K562 (cell line): ENCODE data around the gene BRCC3. TPM values are rescaled to one million over a fixed set of nuclear protein-coding genes. Genes with fewer than 3 reads are reported as not detected.

Source experiments
- ATAC-seq: fragments of 200-7000 bp; cut with Tn5 transposase; 3 replicates; pipeline ENCODE4 v1.9.1; 2020; ENCODE audit warnings: moderate library complexity
- BruUV-seq: library from RNA; stranded (reverse); fragments of 400-500 nt; replicated peaks from 2 replicates; lab custom pipeline; 2021; lab: Mats Ljungman, UMichigan
- CTCF ChIA-PET: fragments of 300-600 bp; formaldehyde crosslinking; extraction: SDS; loops from one replicate; lab custom pipeline; 2021; ENCODE audit warnings: low intra/inter-chr PET ratio; lab: Yijun Ruan, JAX
- POLR2A ChIA-PET: fragments of 300-600, 350-650 bp; sonication (Branson Sonifier 250); formaldehyde crosslinking; extraction: SDS; loops from one replicate; lab custom pipeline; 2021; ENCODE audit warnings: antibody characterized with exemption, inconsistent platforms; lab: Yijun Ruan, JAX
- DNase-seq, 4 experiments: peaks; one replicate each; pipeline versions ENCODE4 v3.0.0 to v3.0.0-alpha.2; 2011 to 2018; ENCODE audit warnings: low spot score in 3 of 4, mixed read lengths in 3 of 4; ENCODE audit errors: extremely low read depth in 1 of 4
- FAIRE-seq: peaks from 2 replicates; lab custom pipeline; 2011; peaks lifted over from hg19 to GRCh38; lab: Jason Lieb, UNC
- H2AFZ ChIP-seq: 2 replicates; pipeline ENCODE4 v1.6.0; 2011; ENCODE audit warnings: low read depth, low read length, control low read depth, inconsistent platforms
- H3K27ac ChIP-seq: fragments of 200-600 bp; 3 replicates; pipeline ENCODE4 v1.8.0; 2011; ENCODE audit warnings: low read depth, mild to moderate bottlenecking, control low read depth, inconsistent platforms, low read length, moderate library complexity, mixed read lengths; ENCODE audit errors: extremely low read depth
- H3K27me3 ChIP-seq, 2 experiments: fragments of 300-600 bp in 1 of 2; 2 replicates in 1 of 2; 3 replicates in 1 of 2; pipeline versions ENCODE4 v1.6.0 to v1.8.0; 2011; ENCODE audit warnings: inconsistent platforms in 2 of 2, low read length in 2 of 2, mild to moderate bottlenecking in 1 of 2, mixed read lengths in 1 of 2, moderate library complexity in 1 of 2; ENCODE audit not compliant: control insufficient read depth in 2 of 2, insufficient read depth in 2 of 2
- H3K36me3 ChIP-seq: fragments of 300-600 bp; 3 replicates; pipeline ENCODE4 v1.8.0; 2011; ENCODE audit warnings: mild to moderate bottlenecking, low read length, inconsistent platforms; ENCODE audit not compliant: control insufficient read depth, insufficient read depth
- H3K4me1 ChIP-seq, 2 experiments: fragments of 200-600 bp in 1 of 2; replicated peaks in 1 of 2; 2 replicates in 1 of 2; 3 replicates in 1 of 2; pipeline versions ENCODE4 v1.5.1 to v1.8.0; 2011; ENCODE audit warnings: inconsistent platforms in 2 of 2, low read length in 2 of 2, mild to moderate bottlenecking in 1 of 2, mixed read lengths in 1 of 2, moderate library complexity in 1 of 2; ENCODE audit not compliant: control insufficient read depth in 2 of 2, insufficient read depth in 2 of 2
- H3K4me2 ChIP-seq: 2 replicates; pipeline ENCODE4 v1.6.1; 2011; ENCODE audit warnings: low read length, control low read depth, inconsistent platforms, mixed read lengths; ENCODE audit not compliant: insufficient read depth
- H3K4me3 ChIP-seq: fragments of 200-600 bp; sonication (generic), shearing (Covaris generic); 2 replicates; pipeline ENCODE4 v1.5.1; 2016; ENCODE audit warnings: control low read depth, inconsistent platforms
- H3K79me2 ChIP-seq: fragments of 200-600 bp; 3 replicates; pipeline ENCODE4 v1.8.0; 2011; ENCODE audit warnings: low read length, inconsistent platforms; ENCODE audit not compliant: control insufficient read depth, insufficient read depth
- H3K9ac ChIP-seq, 2 experiments: 2 replicates each; pipeline versions ENCODE4 v1.6.0 to v1.6.1; 2011; ENCODE audit warnings: low read depth in 2 of 2, low read length in 2 of 2, control low read depth in 1 of 2, inconsistent platforms in 1 of 2, mild to moderate bottlenecking in 1 of 2, mixed read lengths in 1 of 2; ENCODE audit not compliant: insufficient read depth in 1 of 2
- H3K9me1 ChIP-seq: one replicate; pipeline ENCODE4 v1.6.0; 2011; ENCODE audit warnings: inconsistent platforms, mild to moderate bottlenecking, low read length, moderate library complexity; ENCODE audit not compliant: control insufficient read depth, insufficient read depth
- H3K9me3 ChIP-seq: replicated peaks from 2 replicates; pipeline ENCODE4 v1.5.1; 2011; ENCODE audit warnings: low read depth, low read length, inconsistent platforms; ENCODE audit not compliant: control insufficient read depth, insufficient read depth
- H4K20me1 ChIP-seq: replicated peaks from 2 replicates; pipeline ENCODE4 v1.6.1; 2011; ENCODE audit warnings: low read length, inconsistent platforms, mixed read lengths; ENCODE audit not compliant: control insufficient read depth, insufficient read depth
- CEBPB ChIP-seq: fragments of 450-650 bp; IDR thresholded peaks from 2 replicates; pipeline ENCODE4 v1.6.1; 2016; ENCODE audit warnings: missing genetic modification characterization, missing compliant biosample characterization
- CHD1 ChIP-seq: fragments of 200-600 bp; sonication (generic); IDR thresholded peaks from one replicate; pipeline ENCODE4 v1.6.1; 2012; ENCODE audit warnings: mild to moderate bottlenecking, moderate library complexity, low read length, inconsistent platforms
- CREM ChIP-seq: IDR thresholded peaks from 2 replicates; pipeline ENCODE4 v1.6.1; 2014; ENCODE audit warnings: antibody characterized with exemption, low read depth
- GTF2E2 ChIP-seq: fragments of 200-800 bp; sonication (Bioruptor generic); IDR thresholded peaks from 2 replicates; pipeline ENCODE4 v1.6.1; 2016; ENCODE audit warnings: missing genetic modification characterization, missing compliant biosample characterization
- HCFC1 ChIP-seq: IDR thresholded peaks from 2 replicates; pipeline ENCODE4 v1.6.1; 2012; ENCODE audit warnings: low read depth, low read length, improper control_type of control experiment
- MEIS2 ChIP-seq: fragments of 450-650 bp; IDR thresholded peaks from 2 replicates; pipeline ENCODE4 v1.6.1; 2014; ENCODE audit warnings: mild to moderate bottlenecking; ENCODE audit not compliant: partially characterized antibody
- MIER1 ChIP-seq: fragments of 450-650 bp; IDR thresholded peaks from 2 replicates; pipeline ENCODE4 v1.6.1; 2016; ENCODE audit warnings: antibody characterized with exemption, mild to moderate bottlenecking, low read depth
- NELFE ChIP-seq: IDR thresholded peaks from 2 replicates; pipeline ENCODE4 v1.6.1; 2011; ENCODE audit warnings: mild to moderate bottlenecking; ENCODE audit not compliant: insufficient read depth, insufficient read length
- PHTF2 ChIP-seq: fragments of 250-450 bp; sonication (Bioruptor Pico); IDR thresholded peaks from 2 replicates; pipeline ENCODE4 v1.5.0; 2021; ENCODE audit warnings: mild to moderate bottlenecking
- POLR2A ChIP-seq: fragments of 450-650 bp; conservative IDR thresholded peaks from 2 replicates; pipeline ENCODE4 v1.6.1; 2016
- POU5F1 ChIP-seq: fragments of 150-350 bp; IDR thresholded peaks from 2 replicates; pipeline ENCODE4 v1.6.1; 2014; ENCODE audit warnings: borderline replicate concordance, low read length, low read depth, mild to moderate bottlenecking; ENCODE audit not compliant: partially characterized antibody
- PTTG1 ChIP-seq: fragments of 450-650 bp; IDR thresholded peaks from 2 replicates; pipeline ENCODE4 v1.6.1; 2016; ENCODE audit warnings: low read depth, mild to moderate bottlenecking, missing genetic modification characterization, missing compliant biosample characterization
- SIN3A ChIP-seq, 2 experiments: fragments of 150-350 bp in 1 of 2; IDR thresholded peaks; 2 replicates each; pipeline ENCODE4 v1.6.1; 2011 to 2016; ENCODE audit warnings: borderline replicate concordance in 2 of 2, low read depth in 2 of 2, low read length in 2 of 2, mild to moderate bottlenecking in 2 of 2, moderate library complexity in 2 of 2; ENCODE audit not compliant: control insufficient read depth in 1 of 2
- SMARCA5 ChIP-seq: fragments of 450-650 bp; IDR thresholded peaks from 2 replicates; pipeline ENCODE4 v1.6.1; 2016
- TAF9B ChIP-seq: fragments of 450-650 bp; IDR thresholded peaks from 2 replicates; pipeline ENCODE4 v1.6.1; 2018; ENCODE audit warnings: mild to moderate bottlenecking; ENCODE audit not compliant: partially characterized antibody
- TEAD1 ChIP-seq, 2 experiments: fragments of 450-650 bp in 1 of 2; sonication (generic) in 1 of 2; formaldehyde crosslinking; IDR thresholded peaks; 2 replicates each; pipeline versions ENCODE4 v1.4.0 to v1.8.0; 2020 to 2022; ENCODE audit warnings: mild to moderate bottlenecking in 2 of 2, missing genetic modification reagents in 1 of 2
- TOE1 ChIP-seq, 2 experiments: fragments of 450-650 bp in 1 of 2; sonication (generic) in 1 of 2; formaldehyde crosslinking in 1 of 2; IDR thresholded peaks; 2 replicates each; pipeline versions ENCODE4 v1.7.1 to v1.8.0; 2016 to 2022; ENCODE audit warnings: borderline replicate concordance in 2 of 2, mild to moderate bottlenecking in 2 of 2, antibody characterized with exemption in 1 of 2, inconsistent platforms in 1 of 2, low read depth in 1 of 2, missing genetic modification reagents in 1 of 2, moderate library complexity in 1 of 2
- ZBTB8A ChIP-seq: fragments of 450-650 bp; IDR thresholded peaks from 2 replicates; pipeline ENCODE4 v1.6.1; 2018; ENCODE audit warnings: mild to moderate bottlenecking, moderate library complexity; ENCODE audit not compliant: partially characterized antibody
- ZNF280A ChIP-seq: fragments of 450-650 bp; IDR thresholded peaks from 2 replicates; pipeline ENCODE4 v1.6.1; 2018; ENCODE audit warnings: mild to moderate bottlenecking, low read depth; ENCODE audit not compliant: partially characterized antibody
- WGBS: fragments of 100-300 bp; shearing (Covaris generic); methylation state at CpG from one replicate; pipeline ENCODE4 v1.1.6; 2016; ENCODE audit warnings: low coverage, mixed read lengths; ENCODE audit not compliant: insufficient coverage; ENCODE audit errors: missing lambda C conversion rate; 5-methylcytosine and 5-hydroxymethylcytosine counted together
- in situ Hi-C: fragments of 300-500 bp; cut with MboI; formaldehyde crosslinking; loops from 4 replicates; pipeline ENCODE4 v1.15.0; 2018; ENCODE audit warnings: inconsistent platforms, mixed read lengths
- intact Hi-C: fragments of 100-400 bp; cut with micrococcal nuclease; formaldehyde crosslinking; loops from 2 replicates; pipeline ENCODE4 v1.14.2; 2022
- polyA plus RNA-seq, 8 experiments: library from polyadenylated mRNA; depleted of rRNA in 4 of 8; stranded (reverse) in 5 of 8; unstranded in 3 of 8; fragments of >200 nt; fragmentation: Nextera tagmentation in 2 of 8; fragmentation: Illumina TruSeq in 1 of 8; extraction: Ambion mirVana in 2 of 8; extraction: Trizol in 1 of 8; gene quantifications; 2 replicates each; pipeline versions ENCODE4 v1.2.1 to v1.2.3, GENCODE V29; 2011 to 2014; ENCODE audit warnings: inconsistent platforms in 1 of 8, missing spikeins in 1 of 8
- total RNA-seq, 7 experiments: library from RNA; depleted of rRNA in 6 of 7; stranded (reverse); fragments of >200 nt in 6 of 7; fragmentation: Illumina TruSeq in 2 of 7; extraction: Trizol in 2 of 7; gene quantifications; 2 replicates each; pipeline versions ENCODE4 v1.2.1 to v1.2.3, GENCODE V29; 2011 to 2021; ENCODE audit warnings: low replicate concordance in 1 of 7

The BRCC3 gene
- total and polyA plus RNA-seq, 9 of the 15 experiments (the other 6 are each of a cell fraction or from before 2014, with no cell fraction given) = 9.6 to 44.8 (median 26.7) TPM

- no peak; a peak in 1 of 4 replicates for TF ChIP-seq TEAD1 (CRISPR knock-in tag; IDR thresholded peaks at IDR 0.05)
- no peak for TF ChIP-seq ZNF280A
- no peak for TF ChIP-seq MIER1
- no peak for TF ChIP-seq PTTG1
- TF ChIP-seq MEIS2 = peak; percentile 68
Measured at GRCh38 chrX:155026727-155027508, 44.4 kb upstream of the BRCC3 start, which contains the start of gene FUNDC2 (continued).

- no peaks in the 10 kb centered on the region for H3K27me3 ChIP-seq
- no peaks in the 10 kb centered on the region for H4K20me1 ChIP-seq
- under 1% methylated on average over 13 of the region's 14 CpGs for WGBS
- H3K27ac ChIP-seq = peak overlapping the region; percentile 95
- intact Hi-C loops (loop anchor here (2.0 kb wide), 1 partner anchor 41 kb away; no protein-coding TSS in a partner anchor), in situ Hi-C loops (no loop called here)
- H3K9ac ChIP-seq = peak overlapping the region; percentile 93 to 97
- ChIA-PET POLR2A (interaction anchor here (0.7 to 1.4 kb wide), 7 partner anchors 9 to 252 kb away, joined by 3 to 6 read pairs (median 3); no protein-coding TSS in a partner anchor), CTCF (interaction anchor here (0.6 kb wide), 1 partner anchor 43 kb away, joined by 3 read pairs; no protein-coding TSS in a partner anchor)
- no peaks in the 10 kb centered on the region for H3K9me3 ChIP-seq
- DNase-seq = peak in 1 of 4 experiments; percentile 44
- no peaks in the 10 kb centered on the region for H3K9me1 ChIP-seq
- H3K4me1 ChIP-seq = peaks cover 11 to 23% of the 10 kb centered on the region in 2 experiments
- H3K79me2 ChIP-seq = peaks cover 55% of the 10 kb centered on the region
- peak; percentile 28 for ATAC-seq
- peak overlapping the region; percentile 82 for H3K4me2 ChIP-seq
- peak overlapping the region; percentile 51 for H3K4me3 ChIP-seq
- FAIRE-seq = peak; percentile 68
- TSS peak; percentile 77 for BruUV-seq
- H3K36me3 ChIP-seq = no peaks in the 10 kb centered on the region
- peak overlapping the region; percentile 56 for H2AFZ ChIP-seq
- TF ChIP-seq HCFC1 (no peak), TOE1 (IDR thresholded peaks at IDR 0.05; ENCODE audit: borderline replicate concordance) (no peak), TOE1 (CRISPR knock-in tag; IDR thresholded peaks at IDR 0.05; ENCODE audit: borderline replicate concordance, low read depth) (no peak), NELFE (no peak), CREM (0 out of 2 replicates have a peak, but pooled peaks have one; percentile 22), CEBPB (tag) (peak; percentile 79), POU5F1 (no peak), CHD1 (peak; percentile 76), PHTF2 (CRISPR knock-in tag) (no peak), SMARCA5 (no peak), TAF9B (peak; percentile 31), GTF2E2 (tag) (0 out of 2 replicates have a peak, but pooled peaks have one; percentile 57), POLR2A (peak; percentile 23), SIN3A (IDR thresholded peaks at IDR 0.05; ENCODE audit: borderline replicate concordance in 2 of 2, control insufficient read depth in 1 of 2, low read depth in 2 of 2, low read length in 2 of 2) (0 out of 4 replicates have a peak, but pooled peaks of 1 of the 2 experiments have one; percentile 31), ZBTB8A (no peak)
Measured at GRCh38 chrX:155027509-155028066, 43.7 kb upstream of the BRCC3 start.
